GM12878 (cell line): Measurements from ENCODE around the gene PDIA5.

Source experiments
- CEBPB ChIP-seq, 2 experiments: fragments of 150-350 bp in 1 of 2; IDR thresholded peaks; 2 replicates each; pipeline ENCODE4 v1.6.1; 2012 to 2014; ENCODE audit warnings: low read depth in 2 of 2, low read length in 2 of 2, borderline replicate concordance in 1 of 2, inconsistent platforms in 1 of 2
- EP300 ChIP-seq, 2 experiments: fragments of 150-350 bp in 1 of 2; IDR thresholded peaks; 2 replicates each; pipeline ENCODE4 v1.6.1; 2011 to 2012; ENCODE audit warnings: low read depth in 2 of 2, low read length in 2 of 2, borderline replicate concordance in 1 of 2, improper control_type of control experiment in 1 of 2, inconsistent platforms in 1 of 2; ENCODE audit not compliant: control insufficient read depth in 1 of 2
- POLR2AphosphoS5 ChIP-seq: IDR thresholded peaks from 2 replicates; pipeline ENCODE4 v1.6.1; 2011; ENCODE audit warnings: mild to moderate bottlenecking, low read length, inconsistent platforms
- YY1 ChIP-seq: IDR thresholded peaks from 2 replicates; pipeline ENCODE4 v1.6.1; 2011; ENCODE audit warnings: low read depth, mild to moderate bottlenecking, low read length
- ZNF274 ChIP-seq: IDR thresholded peaks from one replicate; pipeline ENCODE4 v1.8.0; 2011; ENCODE audit not compliant: insufficient read length, insufficient read depth

DNA sequence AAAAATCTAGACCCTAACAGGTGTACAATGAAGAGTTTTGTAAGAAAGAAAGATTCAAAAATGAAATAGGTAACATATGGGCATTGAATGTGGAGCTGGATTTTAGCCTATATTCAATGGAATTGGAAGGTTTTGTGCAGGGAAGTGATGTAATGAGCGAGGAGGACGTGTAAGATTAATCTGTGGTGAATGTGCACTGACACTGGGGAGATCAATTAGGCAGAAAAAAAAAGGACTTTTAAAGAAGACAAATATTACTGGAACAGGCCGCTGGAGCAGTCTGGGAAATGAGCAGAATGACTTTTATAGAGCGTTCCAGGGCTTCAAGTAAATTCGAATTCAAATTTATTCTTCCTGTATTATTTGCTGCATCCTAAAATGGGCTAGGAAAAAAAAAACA lies 55.2 kb downstream of the PDIA5 start:
- TF ChIP-seq EP300 (IDR thresholded peaks at IDR 0.05; ENCODE audit: borderline replicate concordance in 1 of 2, control insufficient read depth in 1 of 2, low read depth in 2 of 2, low read length in 2 of 2) (no peak), YY1 (no peak), ZNF274 (no peak), POLR2AphosphoS5 (no peak), CEBPB (IDR thresholded peaks at IDR 0.05; ENCODE audit: borderline replicate concordance in 1 of 2, low read depth in 2 of 2, low read length in 2 of 2) (no peak)
